Gastrocnemius medialis (tissue), 4 donors: ENCODE measurements around the gene PSTPIP2.

Source experiments
- CTCF ChIP-seq, 5 experiments: fragments of 450-650 bp in 3 of 5; fragments of 200-600 bp in 2 of 5; sonication (generic) in 2 of 5; IDR thresholded peaks in 4 of 5; conservative IDR thresholded peaks in 1 of 5; 1 replicate in 4 of 5; 2 replicates in 1 of 5; pipeline ENCODE4 v1.5.1; 2016 to 2019; ENCODE audit warnings: antibody characterized with exemption in 5 of 5, mild to moderate bottlenecking in 3 of 5, moderate library complexity in 3 of 5
- POLR2A ChIP-seq, 2 donors: fragments of 450-650 bp; IDR thresholded peaks; one replicate each; pipeline ENCODE4 v1.6.1; 2017; ENCODE audit warnings: antibody characterized with exemption in 2 of 2, mild to moderate bottlenecking in 2 of 2, moderate library complexity in 2 of 2

- TF ChIP-seq CTCF (IDR thresholded peaks at IDR 0.05 in 4 of 5, conservative IDR thresholded peaks at IDR 0.05 in 1 of 5) (no peak), POLR2A (IDR thresholded peaks at IDR 0.05) (peak; percentile 31 to 54)
These were observed 32.3 kb upstream of the PSTPIP2 start, which contains the start of gene HAUS1 for GRCh38 chr18:46104128-46104911.
